Stimulated activated CD4-positive, alpha-beta T cell treated with anti-CD3 and anti-CD28 coated beads, Interleukin-2, amount 100 ng/mL, for 4 hours (primary cell): ENCODE data around the gene GSTK1.
"Not testable (repeated sequence)": the region's sequence is repeated elsewhere in the genome, so short reads cannot be mapped to it uniquely, and the experiment has no call there.

Source experiments
- DNase-seq: peaks from one replicate; pipeline ENCODE4 v3.0.0-alpha.2; 2020; ENCODE audit warnings: low read depth

GSTK1 gene

GRCh38 chr7:143238289-143238980 lies 24.8 kb upstream of the GSTK1 start:
- no peak for DNase-seq

GRCh38 chr7:143239813-143240212 lies 23.4 kb upstream of the GSTK1 start:
- DNase-seq, result no peak

DNA sequence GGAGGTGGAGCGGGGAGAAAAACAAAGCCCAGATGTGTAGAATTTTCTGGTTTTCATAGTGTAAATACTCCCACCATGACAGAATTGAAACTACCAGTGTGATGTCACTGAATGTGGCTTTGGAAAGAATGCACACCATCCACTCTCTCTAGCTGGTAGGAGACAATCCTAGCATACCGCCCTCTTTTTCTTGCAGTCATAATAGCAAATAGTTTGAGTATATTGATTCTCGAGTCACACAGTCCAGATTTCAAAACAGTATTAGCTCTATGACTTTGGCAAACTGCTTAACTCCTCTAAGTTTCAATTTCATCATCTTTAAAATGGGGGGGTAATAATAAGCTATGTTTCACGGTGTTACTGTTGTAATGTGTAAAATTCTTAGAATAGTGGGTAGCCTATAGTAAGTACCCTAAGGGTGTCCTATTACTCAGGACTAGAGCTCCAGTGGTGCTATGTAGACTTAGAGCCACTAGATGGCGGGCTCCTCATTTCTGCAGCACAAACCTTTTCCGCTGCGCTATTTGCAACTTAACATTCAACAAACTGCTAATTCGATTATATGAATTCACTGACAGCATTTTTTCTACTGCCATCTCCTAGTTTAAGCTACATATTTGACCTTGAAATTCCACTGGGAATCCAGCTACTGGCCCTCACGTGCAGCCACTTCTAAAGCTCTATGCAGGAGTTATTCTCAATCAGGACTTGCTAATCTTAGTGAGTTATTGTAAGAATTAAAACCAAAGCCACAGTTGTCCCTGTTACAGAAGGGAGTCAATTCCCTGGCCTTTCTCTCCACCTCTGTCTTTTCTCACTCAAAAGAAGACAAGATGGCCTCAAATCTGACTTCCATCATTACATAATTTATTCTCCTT lies 22.7 kb upstream of the GSTK1 start:
- DNase-seq, result peak; percentile 62

- no peak for DNase-seq
Measured at GRCh38 chr7:143242306-143242705, 20.9 kb upstream of the GSTK1 start.

DNA sequence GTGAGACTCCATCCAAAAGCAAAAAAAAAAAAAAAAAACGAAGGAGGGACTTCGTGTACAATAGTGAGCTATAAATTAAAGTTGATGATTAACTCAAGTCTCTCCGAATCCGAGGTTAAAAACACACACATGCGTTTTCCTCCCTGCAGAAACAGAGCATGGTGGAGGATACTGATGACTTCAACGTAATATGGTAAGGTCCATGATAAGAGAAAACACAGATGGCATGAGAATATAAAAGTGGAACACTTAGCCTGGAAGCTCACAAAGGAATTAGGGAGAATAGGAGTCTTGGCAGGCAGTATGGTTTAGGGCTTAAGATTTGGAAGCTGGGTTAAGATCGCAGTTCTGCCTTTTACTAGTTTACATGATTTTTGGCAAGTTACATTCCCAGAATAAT lies 20.1 kb upstream of the GSTK1 start:
- no peak for DNase-seq

DNA sequence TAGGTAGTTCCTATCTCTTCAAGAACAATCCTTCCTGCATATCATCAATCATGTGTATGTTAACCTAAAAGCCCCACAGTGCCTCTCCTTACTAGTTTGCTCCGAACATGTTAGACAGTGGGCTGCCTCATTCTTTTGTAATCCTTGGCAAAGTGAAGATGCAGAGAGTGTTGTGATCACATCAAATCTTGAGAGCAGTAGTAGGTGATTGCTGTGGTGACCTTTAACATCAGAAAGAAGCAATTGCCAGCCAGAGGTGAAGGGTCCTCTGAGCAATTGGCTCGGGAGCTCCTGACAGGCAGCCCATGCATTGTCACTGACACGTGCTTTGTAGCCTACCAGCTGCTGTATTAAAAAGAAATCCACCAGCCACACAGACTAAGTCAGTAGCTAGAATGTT lies 19.6 kb upstream of the GSTK1 start:
- no peak for DNase-seq

DNA sequence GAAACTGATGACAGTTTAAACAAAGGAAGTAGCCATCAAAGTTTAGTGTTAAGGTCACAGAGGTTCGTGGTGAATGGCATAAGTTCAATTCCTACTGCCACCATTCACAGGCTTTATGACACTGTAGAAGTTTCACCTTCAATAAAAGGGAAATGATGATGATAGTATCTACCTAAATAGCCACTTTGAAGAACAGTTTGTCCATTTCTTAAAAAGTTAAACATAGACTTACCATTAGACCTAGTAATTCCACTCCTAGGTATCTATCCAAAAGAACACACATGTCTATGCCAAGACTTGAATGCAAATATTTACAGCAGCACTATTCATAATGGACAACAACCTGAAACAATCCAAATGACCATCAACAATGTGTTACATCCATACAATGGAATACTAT lies 18.9 kb upstream of the GSTK1 start:
- DNase-seq, result no peak

DNA sequence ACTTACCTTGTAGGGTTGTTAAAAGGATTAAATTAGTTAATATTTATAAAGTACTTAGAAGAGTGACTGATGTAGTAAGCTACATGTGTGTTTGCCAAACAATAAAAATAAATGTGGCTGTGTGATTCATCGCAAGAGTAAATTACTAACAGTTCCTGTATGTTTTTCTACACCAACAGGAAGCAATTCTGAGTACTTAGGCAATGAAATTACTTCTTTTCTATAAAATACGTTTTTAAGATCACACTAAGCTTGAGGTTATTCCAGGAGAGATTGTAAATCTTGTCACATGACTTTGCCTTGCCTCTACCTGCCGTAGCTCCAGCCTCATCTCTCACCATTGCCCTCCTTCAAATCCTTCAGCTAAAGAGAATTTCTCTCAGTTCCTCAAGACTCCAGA lies 18.1 kb upstream of the GSTK1 start:
- no peak for DNase-seq

DNA sequence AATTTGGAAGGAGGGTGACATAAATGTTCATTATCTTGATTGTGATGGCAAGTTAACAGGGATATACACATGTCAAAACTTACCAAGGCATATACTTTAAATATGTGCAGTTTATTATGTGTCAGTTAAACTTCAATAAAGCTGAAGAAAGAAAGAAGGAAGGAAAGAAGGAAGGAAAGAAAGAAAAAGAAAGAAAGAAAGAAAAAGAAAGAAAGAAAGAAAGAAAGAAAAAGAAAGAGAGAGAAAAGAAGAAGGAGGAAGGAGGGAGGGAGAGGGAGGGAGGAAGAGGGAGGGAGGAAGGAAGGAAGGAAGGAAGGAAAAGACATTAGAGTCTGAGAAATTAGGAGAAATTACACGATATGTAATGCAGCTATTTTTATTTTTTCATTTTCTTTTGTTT lies 15.9 kb upstream of the GSTK1 start:
- DNase-seq, result no peak

- DNase-seq, result no peak
Measured at GRCh38 chr7:143248761-143249354, 14.4 kb upstream of the GSTK1 start.

- DNase-seq, result no peak
Measured at GRCh38 chr7:143250199-143250598, 13.0 kb upstream of the GSTK1 start.

GRCh38 chr7:143250822-143251221 lies 12.4 kb upstream of the GSTK1 start:
- DNase-seq, result no peak

- DNase-seq, result no peak
Measured at GRCh38 chr7:143252006-143252405, 11.2 kb upstream of the GSTK1 start.

GRCh38 chr7:143255564-143255963 lies 7.7 kb upstream of the GSTK1 start:
- DNase-seq, result no peak

- no peak for DNase-seq
Measured at GRCh38 chr7:143256325-143256724, 6.9 kb upstream of the GSTK1 start.

DNA sequence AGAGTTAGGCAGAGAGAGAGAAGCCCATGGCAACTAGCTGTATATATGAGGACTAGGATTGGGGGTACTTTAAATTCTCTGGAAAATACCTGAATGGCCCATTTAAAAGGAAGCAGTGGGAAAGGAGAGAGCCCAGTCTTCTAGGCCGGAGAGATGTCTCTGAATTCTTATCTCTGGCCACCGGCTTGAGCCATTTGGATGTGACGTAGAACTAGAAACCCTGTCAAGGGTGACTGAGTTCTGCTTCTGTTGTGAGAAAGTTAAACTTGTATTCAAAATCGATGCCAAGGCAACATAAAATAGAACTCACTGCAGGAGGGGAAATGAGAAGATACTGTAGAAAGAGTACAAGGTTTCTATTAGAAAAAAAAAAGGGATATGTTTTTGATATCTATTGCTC lies 6.3 kb upstream of the GSTK1 start:
- no peak for DNase-seq

DNA sequence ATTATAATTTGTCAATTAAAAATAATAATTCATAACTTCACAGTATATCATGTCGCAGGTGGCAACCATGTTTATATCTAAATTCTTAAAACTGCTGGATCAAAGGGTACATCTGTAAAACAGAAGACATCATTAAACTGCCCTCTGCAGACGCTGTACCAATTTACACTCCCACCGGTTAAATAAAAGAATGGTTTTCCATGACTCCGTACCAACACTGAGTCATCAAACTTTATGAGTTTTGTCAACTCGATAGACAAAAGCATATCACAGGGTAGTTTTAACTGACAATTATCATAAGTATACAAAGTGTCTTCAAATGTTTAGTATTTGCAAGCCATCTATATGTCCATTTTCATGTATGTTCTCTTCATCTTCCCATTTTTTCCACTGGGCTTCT lies 5.7 kb upstream of the GSTK1 start:
- no peak for DNase-seq

DNA sequence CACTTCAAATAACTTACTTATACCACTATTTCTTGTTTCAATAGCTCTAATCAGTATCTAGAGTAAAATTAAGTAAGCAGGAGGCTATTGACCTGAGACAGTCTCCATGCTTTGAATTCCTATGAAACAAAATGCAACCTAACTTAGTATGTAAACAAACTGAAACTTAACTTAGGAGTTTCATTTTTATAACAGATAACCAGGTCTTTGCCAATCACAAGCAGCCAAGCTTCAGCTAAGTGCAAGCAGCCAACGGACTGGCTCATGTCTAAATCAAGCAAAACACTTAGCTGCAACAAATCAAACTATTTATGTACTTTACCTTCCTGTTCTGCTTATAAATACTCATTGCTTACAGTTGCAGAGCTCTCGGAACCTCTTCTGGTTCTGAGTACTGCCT lies 4.4 kb upstream of the GSTK1 start:
- DNase-seq, result no peak

DNA sequence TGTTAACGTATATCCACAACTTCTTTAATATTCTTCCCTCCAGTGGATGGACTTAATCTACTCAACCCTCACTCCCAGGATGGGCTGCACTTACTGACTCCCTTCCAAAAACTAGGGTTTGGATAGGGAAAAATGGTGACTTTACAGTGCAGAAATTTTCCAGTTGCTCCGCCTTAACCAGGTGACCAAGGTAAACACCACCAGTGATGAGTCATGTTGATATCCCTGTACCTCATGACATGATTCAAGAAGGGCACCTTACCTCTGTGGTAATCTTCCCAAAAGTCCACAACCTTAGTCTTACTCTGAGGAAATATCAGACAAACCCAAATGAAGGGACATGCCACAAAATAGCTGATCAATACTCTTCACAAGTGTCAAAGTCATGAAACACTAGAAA lies 3.5 kb upstream of the GSTK1 start:
- no peak for DNase-seq

- DNase-seq, result no peak
Measured at GRCh38 chr7:143261901-143262300, 1.3 kb upstream of the GSTK1 start.

- DNase-seq, result not testable (repeated sequence)
Measured at GRCh38 chr7:143264196-143264568, 941 bp downstream of the GSTK1 start.

DNA sequence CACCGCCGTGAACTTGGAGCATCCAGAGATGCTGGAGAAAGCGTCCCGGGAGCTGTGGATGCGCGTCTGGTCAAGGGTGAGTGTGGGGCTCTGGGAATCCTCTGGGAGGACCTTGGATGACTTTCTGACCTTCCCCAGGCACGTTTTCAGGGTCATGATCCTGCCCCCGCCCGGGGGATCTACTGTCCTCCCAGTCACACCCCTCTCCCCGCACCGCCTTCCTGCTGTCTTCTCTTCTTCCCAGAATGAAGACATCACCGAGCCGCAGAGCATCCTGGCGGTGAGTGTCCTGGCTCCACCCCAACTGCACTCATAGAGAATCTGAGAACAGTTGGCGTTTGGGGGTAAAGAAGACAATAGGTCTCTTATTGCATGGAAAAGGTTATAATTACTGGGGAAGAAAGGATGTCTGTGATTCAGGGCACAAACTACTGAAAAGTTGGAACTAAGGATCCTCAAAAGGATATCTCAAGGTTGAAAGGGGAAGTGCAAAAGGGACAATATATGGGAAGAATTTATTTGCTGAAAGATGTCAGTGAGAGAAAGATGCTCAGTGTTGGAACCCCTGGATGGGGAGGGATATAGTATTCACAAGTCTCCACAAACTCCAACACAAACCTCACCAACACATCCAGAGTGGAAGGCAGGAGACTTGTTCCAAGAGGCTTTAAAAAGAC lies 1.9 kb downstream of the GSTK1 start:
- no peak for DNase-seq

- no peak for DNase-seq
Measured at GRCh38 chr7:143269251-143269650, 6.0 kb downstream of the GSTK1 start.
